GM20431 (cell line): ENCODE measurements around the gene CLDN15.
"Not testable (repeated sequence)": the region's sequence is repeated elsewhere in the genome, so short reads cannot be mapped to it uniquely, and the experiment has no call there.

ENCODE experiments used
- in situ Hi-C: fragments of 300-500 bp; cut with MseI, MboI; formaldehyde crosslinking; loops from one replicate; pipeline ENCODE4 v1.15.0; 2020; ENCODE audit warnings: low sequenced_read_pairs; ENCODE audit not compliant: unreplicated experiment

Gene CLDN15

GRCh38 chr7:101201695-101202602 lies 35.7 kb downstream of the CLDN15 start:
- in situ Hi-C loops: no loop called here

GRCh38 chr7:101200862-101201599 lies 36.6 kb downstream of the CLDN15 start, which contains the start of gene MOGAT3:
Gene MOGAT3, minus strand, starts transcription at chr7:101201036. Its CDS starts 182 bp downstream, at chr7:101200854.
- in situ Hi-C loops: no loop called here

GRCh38 chr7:101200504-101200861 lies 37.1 kb downstream of the CLDN15 start:
- in situ Hi-C loops: no loop called here

GRCh38 chr7:101199522-101199921 lies 38.1 kb downstream of the CLDN15 start:
- in situ Hi-C loops: not testable (repeated sequence)

GRCh38 chr7:101198476-101198875 lies 39.1 kb downstream of the CLDN15 start:
- in situ Hi-C loops: no loop called here

- in situ Hi-C loops: no loop called here
Observed at GRCh38 chr7:101197991-101198390, 39.6 kb downstream of the CLDN15 start.

GRCh38 chr7:101195884-101196283 lies 41.7 kb downstream of the CLDN15 start:
- in situ Hi-C loops: no loop called here

GRCh38 chr7:101189109-101189508 lies 48.5 kb downstream of the CLDN15 start:
- in situ Hi-C loops: no loop called here

- in situ Hi-C loops: no loop called here
Observed at GRCh38 chr7:101186844-101187428, 50.7 kb downstream of the CLDN15 start.

- in situ Hi-C loops: no loop called here
Observed at GRCh38 chr7:101186194-101186593, 51.4 kb downstream of the CLDN15 start.

- in situ Hi-C loops: no loop called here
Observed at GRCh38 chr7:101185258-101185839, 52.3 kb downstream of the CLDN15 start.
